Measurements from ENCODE around the gene SCD5.

SCD5 gene

GRCh38 chr4:82718162-82718940, 80.2 kb downstream of the SCD5 start:
- no peak for DNase-seq

- no peak for DNase-seq
Observed at GRCh38 chr4:82715731-82716617, 82.6 kb downstream of the SCD5 start.

GRCh38 chr4:82713856-82714255, 84.7 kb downstream of the SCD5 start:
- no peak for DNase-seq

- DNase-seq, result no peak
Observed at GRCh38 chr4:82712561-82712960, 86.0 kb downstream of the SCD5 start.

- DNase-seq, result no peak
Observed at GRCh38 chr4:82711158-82711785, 87.3 kb downstream of the SCD5 start.

GRCh38 chr4:82710197-82710929, 88.2 kb downstream of the SCD5 start:
- no peak for DNase-seq

- no peak for DNase-seq
Observed at GRCh38 chr4:82708982-82709381, 89.6 kb downstream of the SCD5 start.

- no peak for DNase-seq
Observed at GRCh38 chr4:82706349-82707000, 92.1 kb downstream of the SCD5 start.

GRCh38 chr4:82705928-82706300, 92.7 kb downstream of the SCD5 start:
- no peak for DNase-seq

- DNase-seq, result no peak
Observed at GRCh38 chr4:82705169-82705927, 93.2 kb downstream of the SCD5 start.

GRCh38 chr4:82704156-82704555, 94.4 kb downstream of the SCD5 start:
- no peak for DNase-seq

- no peak for DNase-seq
Observed at GRCh38 chr4:82698412-82698811, 100.2 kb downstream of the SCD5 start.

- no peak for DNase-seq
Observed at GRCh38 chr4:82697561-82697960, 101.0 kb downstream of the SCD5 start.

- no peak for DNase-seq
Observed at GRCh38 chr4:82696117-82696860, 102.3 kb downstream of the SCD5 start.

GRCh38 chr4:82694892-82695291, 103.7 kb downstream of the SCD5 start:
- no peak for DNase-seq

- DNase-seq, result no peak
Observed at GRCh38 chr4:82694046-82694445, 104.5 kb downstream of the SCD5 start.

- no peak for DNase-seq
Observed at GRCh38 chr4:82692101-82692780, 106.4 kb downstream of the SCD5 start.

GRCh38 chr4:82691431-82691830, 107.2 kb downstream of the SCD5 start:
- no peak for DNase-seq

- DNase-seq, result no peak
Observed at GRCh38 chr4:82688091-82688795, 110.4 kb downstream of the SCD5 start.

- no peak for DNase-seq
Observed at GRCh38 chr4:82687531-82687930, 111.1 kb downstream of the SCD5 start.

Measured in CD4-positive, alpha-beta T cell treated with Interleukin-15 for 1 hour (primary cell).